WTC11 (cell line): Measurements from ENCODE around the gene RNF183. TPM values are rescaled to one million over a fixed set of nuclear protein-coding genes. Genes with fewer than 3 reads are reported as not detected.

Source experiments
- ATAC-seq: fragments of 200-7000 bp; cut with Tn5 transposase; 2 replicates; pipeline ENCODE4 v1.10.0; 2021; ENCODE audit warnings: mild to moderate bottlenecking, moderate library complexity
- Bru-seq: library from RNA; stranded (reverse); fragments of 400-500 nt; gene quantifications from one replicate; lab custom pipeline; 2021; lab: Mats Ljungman, UMichigan
- CTCF ChIA-PET: fragments of 300-600 bp; sonication (Branson Sonifier 250); formaldehyde crosslinking; loops from one replicate; lab custom pipeline; 2021; ENCODE audit warnings: antibody characterized with exemption; lab: Charles Lee
- POLR2A ChIA-PET: fragments of 350-600 bp; sonication (Branson Sonifier 250); formaldehyde crosslinking; loops from one replicate; lab custom pipeline; 2021; ENCODE audit warnings: antibody characterized with exemption; lab: Charles Lee
- DNase-seq: peaks from one replicate; pipeline ENCODE4 v3.0.0; 2021; ENCODE audit warnings: low spot score
- H3K27ac Mint-ChIP-seq: 2 replicates; pipeline ENCODE4 v1.8.0; 2021; ENCODE audit warnings: mixed read lengths
- H3K27me3 Mint-ChIP-seq: 2 replicates; pipeline ENCODE4 v1.8.0; 2021; ENCODE audit warnings: low read depth, mild to moderate bottlenecking, moderate library complexity, mixed read lengths
- H3K36me3 Mint-ChIP-seq: 2 replicates; pipeline ENCODE4 v1.8.0; 2021; ENCODE audit warnings: mixed read lengths
- H3K4me1 Mint-ChIP-seq: 2 replicates; pipeline ENCODE4 v1.8.0; 2022; ENCODE audit warnings: mixed read lengths
- H3K4me3 Mint-ChIP-seq: 2 replicates; pipeline ENCODE4 v1.8.0; 2021; ENCODE audit warnings: mild to moderate bottlenecking, moderate library complexity, mixed read lengths
- H3K9me3 Mint-ChIP-seq: 2 replicates; pipeline ENCODE4 v1.8.0; 2021; ENCODE audit warnings: mixed read lengths
- CREB1 ChIP-seq: sonication (generic); formaldehyde crosslinking; IDR thresholded peaks from 2 replicates; pipeline ENCODE4 v1.8.0; 2023; ENCODE audit warnings: mild to moderate bottlenecking, missing genetic modification reagents
- ESRRA ChIP-seq: sonication (generic); formaldehyde crosslinking; IDR thresholded peaks from 2 replicates; pipeline ENCODE4 v1.8.1; 2022; ENCODE audit warnings: mild to moderate bottlenecking, missing genetic modification reagents, borderline replicate concordance
- GABPB1 ChIP-seq: sonication (generic); formaldehyde crosslinking; IDR thresholded peaks from 2 replicates; pipeline ENCODE4 v1.8.1; 2023; ENCODE audit warnings: mild to moderate bottlenecking, missing genetic modification reagents
- GRHL2 ChIP-seq: fragments of 250-450 bp; sonication (Bioruptor Pico); IDR thresholded peaks from 2 replicates; pipeline ENCODE4 v1.8.0; 2022; ENCODE audit warnings: mild to moderate bottlenecking, moderate library complexity; ENCODE audit not compliant: insufficient replicate concordance, severe bottlenecking
- IRF2 ChIP-seq: sonication (generic); formaldehyde crosslinking; IDR thresholded peaks from 2 replicates; pipeline ENCODE4 v1.8.0; 2022; ENCODE audit warnings: low read depth, missing genetic modification reagents, borderline replicate concordance
- JAZF1 ChIP-seq: fragments of 250-450 bp; sonication (Bioruptor Pico); IDR thresholded peaks from 2 replicates; pipeline ENCODE4 v1.9.0; 2021; ENCODE audit warnings: moderate library complexity, mild to moderate bottlenecking, inconsistent platforms
- NFE2L1 ChIP-seq: sonication (generic); formaldehyde crosslinking; IDR thresholded peaks from 2 replicates; pipeline ENCODE4 v1.8.1; 2023; ENCODE audit warnings: missing genetic modification reagents
- NR1H2 ChIP-seq: sonication (generic); formaldehyde crosslinking; IDR thresholded peaks from 2 replicates; pipeline ENCODE4 v1.9.0; 2021; ENCODE audit warnings: mild to moderate bottlenecking, moderate library complexity, missing genetic modification reagents
- SOX15 ChIP-seq: fragments of 250-450 bp; sonication (Bioruptor Pico); IDR thresholded peaks from 2 replicates; pipeline ENCODE4 v1.9.0; 2021; ENCODE audit warnings: mild to moderate bottlenecking
- TCF7 ChIP-seq: sonication (generic); formaldehyde crosslinking; IDR thresholded peaks from 2 replicates; pipeline ENCODE4 v1.8.0; 2022; ENCODE audit warnings: mild to moderate bottlenecking, low read depth, missing genetic modification reagents, moderate library complexity
- TEAD1 ChIP-seq: sonication (generic); formaldehyde crosslinking; IDR thresholded peaks from 2 replicates; pipeline ENCODE4 v1.8.0; 2022; ENCODE audit warnings: mild to moderate bottlenecking, missing genetic modification reagents
- ZNF219 ChIP-seq: sonication (generic); formaldehyde crosslinking; IDR thresholded peaks from 2 replicates; pipeline ENCODE4 v1.8.0; 2023; ENCODE audit warnings: missing genetic modification reagents, mild to moderate bottlenecking, borderline replicate concordance
- ZNF416 ChIP-seq: fragments of 250-450 bp; sonication (Bioruptor Pico); IDR thresholded peaks from 2 replicates; pipeline ENCODE4 v1.9.0; 2021; ENCODE audit warnings: mild to moderate bottlenecking, inconsistent platforms
- ZNF423 ChIP-seq: fragments of 250-450 bp; sonication (Bioruptor Pico); IDR thresholded peaks from 2 replicates; pipeline ENCODE4 v2.1.2; 2022; ENCODE audit warnings: mild to moderate bottlenecking, moderate library complexity
- long read RNA-seq, 3 experiments: library from RNA in 1 of 3; library from capped mRNA in 1 of 3; library from polyadenylated mRNA in 1 of 3; unstranded in 2 of 3; stranded (forward) in 1 of 3; transcript quantifications; one replicate each; pipeline ENCODE4 v2.0.0, GENCODE V29; 2021
- total RNA-seq: library from RNA; stranded (reverse); gene quantifications from 3 replicates; pipeline ENCODE4 v1.2.3, GENCODE V29; 2021
- TF ChIP-seq, protein P1 (sequence below): sonication (generic); formaldehyde crosslinking; IDR thresholded peaks from 2 replicates; pipeline ENCODE4 v1.8.1; 2023; ENCODE audit warnings: mild to moderate bottlenecking, missing genetic modification reagents, moderate library complexity
- TF ChIP-seq, protein P2 (sequence below): fragments of 200-600 bp; IDR thresholded peaks from 2 replicates; pipeline ENCODE4 v1.8.0; 2022; ENCODE audit warnings: antibody characterized with exemption
- TF ChIP-seq, protein P3 (sequence below): sonication (generic); formaldehyde crosslinking; IDR thresholded peaks from 2 replicates; pipeline ENCODE4 v1.8.1; 2022; ENCODE audit warnings: mild to moderate bottlenecking, moderate library complexity, missing genetic modification reagents
- TF ChIP-seq, protein P4 (sequence below): sonication (generic); formaldehyde crosslinking; IDR thresholded peaks from 2 replicates; pipeline ENCODE4 v1.8.0; 2023; ENCODE audit warnings: missing genetic modification reagents
- TF ChIP-seq, protein P5 (sequence below): sonication (generic); formaldehyde crosslinking; IDR thresholded peaks from 2 replicates; pipeline ENCODE4 v1.8.1; 2023; ENCODE audit warnings: mild to moderate bottlenecking, missing genetic modification reagents, moderate library complexity
- TF ChIP-seq, protein P6 (sequence below): sonication (generic); formaldehyde crosslinking; IDR thresholded peaks from 2 replicates; pipeline ENCODE4 v1.8.1; 2022; ENCODE audit warnings: missing genetic modification reagents, borderline replicate concordance
- TF ChIP-seq, protein P7 (sequence below): sonication (generic); formaldehyde crosslinking; conservative IDR thresholded peaks from 2 replicates; pipeline ENCODE4 v1.8.1; 2022; ENCODE audit warnings: mild to moderate bottlenecking, missing genetic modification reagents

The RNF183 gene, protein sequence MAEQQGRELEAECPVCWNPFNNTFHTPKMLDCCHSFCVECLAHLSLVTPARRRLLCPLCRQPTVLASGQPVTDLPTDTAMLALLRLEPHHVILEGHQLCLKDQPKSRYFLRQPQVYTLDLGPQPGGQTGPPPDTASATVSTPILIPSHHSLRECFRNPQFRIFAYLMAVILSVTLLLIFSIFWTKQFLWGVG
- total RNA-seq (0.17 to 0.25 TPM (median 0.25 TPM) in 3 replicates), Bru-seq, nascent RNA (percentile 6 among the genes with signal in this experiment)
- long read RNA-seq, experiment 1, partial matches to known transcripts: 0 of 2 reads
- long read RNA-seq, experiment 1, other reads (novel, unspliced or antisense): 2 of 2 reads
- long read RNA-seq, experiment 2, partial matches to known transcripts: 0 of 3 reads
- long read RNA-seq, experiment 2, other reads (novel, unspliced or antisense): 2 of 3 reads
- long read RNA-seq, experiment 3: 0 reads

DNA sequence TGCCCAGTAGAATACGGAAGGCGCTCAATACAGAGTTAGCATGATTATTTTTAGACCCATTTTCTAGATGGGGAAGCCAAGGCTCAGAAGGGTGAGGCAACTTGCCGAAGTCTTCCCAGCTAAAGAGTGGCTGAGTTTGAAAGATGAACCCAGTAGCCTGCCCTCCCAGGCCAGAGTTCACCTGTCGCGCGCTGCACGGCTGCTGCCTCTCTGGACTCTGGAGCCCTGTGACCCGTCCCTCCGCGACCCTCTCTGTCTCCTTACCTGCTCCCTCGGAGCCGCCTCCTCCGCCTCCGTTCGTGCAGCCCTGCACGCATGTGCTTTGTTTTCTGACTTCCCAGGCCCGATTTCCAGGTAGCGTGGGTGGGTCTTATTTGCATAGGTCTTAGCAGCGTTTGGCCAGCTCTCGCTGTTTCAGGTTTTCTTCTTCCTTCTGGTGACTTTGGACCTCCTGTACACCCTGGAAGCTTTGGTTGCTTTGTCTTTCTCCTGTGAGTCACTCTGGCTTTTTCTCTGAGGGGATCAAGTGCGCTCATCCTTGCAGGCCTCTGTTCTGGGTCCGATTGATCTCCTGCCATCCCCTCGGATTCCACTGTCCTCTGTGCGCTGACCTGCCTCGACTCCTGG is at the start of gene RNF183:
Gene RNF183 (minus strand): TSS at position 585 of the 627 bp plus-strand sequence. CDS start 5,192 bp downstream, outside the sequence.
- H3K36me3 Mint-ChIP-seq: no peaks in the 10 kb centered on the region
- no peak within 1 kb of the TSS for H3K4me3 Mint-ChIP-seq
- H3K27me3 Mint-ChIP-seq: no peaks in the 10 kb centered on the region
- H3K9me3 Mint-ChIP-seq: no peaks in the 10 kb centered on the region
- ChIA-PET CTCF (no interaction called here), POLR2A (no interaction called here)
- no peak within 1 kb of the TSS for H3K27ac Mint-ChIP-seq
- TF ChIP-seq NFE2L1 (CRISPR knock-in tag) (no peak), NR1H2 (CRISPR knock-in tag) (no peak), ZNF219 (CRISPR knock-in tag) (no peak), GRHL2 (CRISPR knock-in tag) (no peak), TCF7 (CRISPR knock-in tag) (no peak), JAZF1 (CRISPR knock-in tag) (no peak), IRF2 (CRISPR knock-in tag) (no peak), ESRRA (CRISPR knock-in tag) (no peak), ZNF416 (CRISPR knock-in tag) (no peak)
- ATAC-seq: peak; percentile 42
- no peak for DNase-seq
- H3K4me1 Mint-ChIP-seq: peaks cover 9% of the 10 kb centered on the region; the same call in 1 of the 2 replicates

DNA sequence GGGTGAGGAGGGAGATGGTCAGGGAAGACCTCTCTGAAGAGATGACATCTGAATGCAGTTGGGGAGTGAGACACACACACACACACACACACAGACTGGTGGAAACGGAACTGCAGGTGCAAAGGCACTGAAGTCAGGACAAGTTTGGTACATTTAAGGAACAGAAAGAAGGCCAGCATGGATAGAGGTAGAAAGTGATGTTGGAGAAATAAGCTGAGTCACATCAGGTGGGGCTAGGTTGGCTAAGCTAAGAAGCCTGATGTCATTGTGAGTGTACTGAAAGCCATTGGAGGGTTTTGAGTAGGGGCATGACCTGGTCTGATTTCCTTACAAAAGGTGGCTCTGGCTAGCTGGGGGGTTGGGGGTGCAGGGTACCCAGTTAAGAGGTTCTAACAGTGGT is 49.2 kb upstream of the RNF183 start:
- TF ChIP-seq NFE2L1 (CRISPR knock-in tag) (no peak), ZNF423 (no peak), CREB1 (no peak), TEAD1 (no peak), GABPB1 (no peak), SOX15 (no peak)
- TF ChIP-seq, protein P1, sequence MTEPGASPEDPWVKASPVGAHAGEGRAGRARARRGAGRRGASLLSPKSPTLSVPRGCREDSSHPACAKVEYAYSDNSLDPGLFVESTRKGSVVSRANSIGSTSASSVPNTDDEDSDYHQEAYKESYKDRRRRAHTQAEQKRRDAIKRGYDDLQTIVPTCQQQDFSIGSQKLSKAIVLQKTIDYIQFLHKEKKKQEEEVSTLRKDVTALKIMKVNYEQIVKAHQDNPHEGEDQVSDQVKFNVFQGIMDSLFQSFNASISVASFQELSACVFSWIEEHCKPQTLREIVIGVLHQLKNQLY: no peak
- TF ChIP-seq, protein P2, sequence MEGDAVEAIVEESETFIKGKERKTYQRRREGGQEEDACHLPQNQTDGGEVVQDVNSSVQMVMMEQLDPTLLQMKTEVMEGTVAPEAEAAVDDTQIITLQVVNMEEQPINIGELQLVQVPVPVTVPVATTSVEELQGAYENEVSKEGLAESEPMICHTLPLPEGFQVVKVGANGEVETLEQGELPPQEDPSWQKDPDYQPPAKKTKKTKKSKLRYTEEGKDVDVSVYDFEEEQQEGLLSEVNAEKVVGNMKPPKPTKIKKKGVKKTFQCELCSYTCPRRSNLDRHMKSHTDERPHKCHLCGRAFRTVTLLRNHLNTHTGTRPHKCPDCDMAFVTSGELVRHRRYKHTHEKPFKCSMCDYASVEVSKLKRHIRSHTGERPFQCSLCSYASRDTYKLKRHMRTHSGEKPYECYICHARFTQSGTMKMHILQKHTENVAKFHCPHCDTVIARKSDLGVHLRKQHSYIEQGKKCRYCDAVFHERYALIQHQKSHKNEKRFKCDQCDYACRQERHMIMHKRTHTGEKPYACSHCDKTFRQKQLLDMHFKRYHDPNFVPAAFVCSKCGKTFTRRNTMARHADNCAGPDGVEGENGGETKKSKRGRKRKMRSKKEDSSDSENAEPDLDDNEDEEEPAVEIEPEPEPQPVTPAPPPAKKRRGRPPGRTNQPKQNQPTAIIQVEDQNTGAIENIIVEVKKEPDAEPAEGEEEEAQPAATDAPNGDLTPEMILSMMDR: no peak
- H3K27me3 Mint-ChIP-seq: peaks cover 23% of the 10 kb centered on the region
- no peaks in the 10 kb centered on the region for H3K9me3 Mint-ChIP-seq
- ATAC-seq (no peak), DNase-seq (no peak)
- no peaks in the 10 kb centered on the region for H3K36me3 Mint-ChIP-seq
- peaks cover 19% of the 10 kb centered on the region for H3K4me1 Mint-ChIP-seq
- ChIA-PET POLR2A (no interaction called here), CTCF (no interaction called here)
- no peak overlapping the region for H3K27ac Mint-ChIP-seq
- no peak overlapping the region for H3K4me3 Mint-ChIP-seq

DNA sequence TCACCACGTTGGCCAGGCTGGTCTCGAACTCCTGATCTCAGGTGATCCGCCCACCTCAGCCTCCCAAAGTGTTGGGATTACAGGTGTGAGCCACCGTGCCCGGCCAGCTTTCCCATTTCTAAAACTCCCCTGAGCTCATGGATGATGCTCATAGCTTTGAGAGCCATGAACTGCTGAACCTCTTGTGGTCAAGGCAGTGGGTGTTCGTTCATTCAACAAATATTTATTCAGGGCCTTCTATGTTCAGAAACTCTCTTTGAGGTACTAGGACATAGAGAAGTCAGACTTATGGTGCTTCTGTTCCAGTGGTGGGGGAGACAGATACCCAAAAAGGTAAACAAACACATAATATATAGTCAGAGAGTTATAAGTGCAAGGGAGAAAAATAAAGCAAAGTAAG is 48.8 kb upstream of the RNF183 start:
- no peaks in the 10 kb centered on the region for H3K36me3 Mint-ChIP-seq
- H3K4me3 Mint-ChIP-seq: no peak overlapping the region
- TF ChIP-seq ESRRA (CRISPR knock-in tag): no peak
- TF ChIP-seq, protein P3, sequence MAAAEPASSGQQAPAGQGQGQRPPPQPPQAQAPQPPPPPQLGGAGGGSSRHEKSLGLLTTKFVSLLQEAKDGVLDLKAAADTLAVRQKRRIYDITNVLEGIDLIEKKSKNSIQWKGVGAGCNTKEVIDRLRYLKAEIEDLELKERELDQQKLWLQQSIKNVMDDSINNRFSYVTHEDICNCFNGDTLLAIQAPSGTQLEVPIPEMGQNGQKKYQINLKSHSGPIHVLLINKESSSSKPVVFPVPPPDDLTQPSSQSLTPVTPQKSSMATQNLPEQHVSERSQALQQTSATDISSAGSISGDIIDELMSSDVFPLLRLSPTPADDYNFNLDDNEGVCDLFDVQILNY (CRISPR knock-in tag): no peak
- no peak for TF ChIP-seq GABPB1
- TF ChIP-seq, protein P4, sequence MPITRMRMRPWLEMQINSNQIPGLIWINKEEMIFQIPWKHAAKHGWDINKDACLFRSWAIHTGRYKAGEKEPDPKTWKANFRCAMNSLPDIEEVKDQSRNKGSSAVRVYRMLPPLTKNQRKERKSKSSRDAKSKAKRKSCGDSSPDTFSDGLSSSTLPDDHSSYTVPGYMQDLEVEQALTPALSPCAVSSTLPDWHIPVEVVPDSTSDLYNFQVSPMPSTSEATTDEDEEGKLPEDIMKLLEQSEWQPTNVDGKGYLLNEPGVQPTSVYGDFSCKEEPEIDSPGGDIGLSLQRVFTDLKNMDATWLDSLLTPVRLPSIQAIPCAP (CRISPR knock-in tag): no peak
- TF ChIP-seq, protein P5, sequence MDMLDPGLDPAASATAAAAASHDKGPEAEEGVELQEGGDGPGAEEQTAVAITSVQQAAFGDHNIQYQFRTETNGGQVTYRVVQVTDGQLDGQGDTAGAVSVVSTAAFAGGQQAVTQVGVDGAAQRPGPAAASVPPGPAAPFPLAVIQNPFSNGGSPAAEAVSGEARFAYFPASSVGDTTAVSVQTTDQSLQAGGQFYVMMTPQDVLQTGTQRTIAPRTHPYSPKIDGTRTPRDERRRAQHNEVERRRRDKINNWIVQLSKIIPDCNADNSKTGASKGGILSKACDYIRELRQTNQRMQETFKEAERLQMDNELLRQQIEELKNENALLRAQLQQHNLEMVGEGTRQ (CRISPR knock-in tag): no peak
- TF ChIP-seq, protein P6, sequence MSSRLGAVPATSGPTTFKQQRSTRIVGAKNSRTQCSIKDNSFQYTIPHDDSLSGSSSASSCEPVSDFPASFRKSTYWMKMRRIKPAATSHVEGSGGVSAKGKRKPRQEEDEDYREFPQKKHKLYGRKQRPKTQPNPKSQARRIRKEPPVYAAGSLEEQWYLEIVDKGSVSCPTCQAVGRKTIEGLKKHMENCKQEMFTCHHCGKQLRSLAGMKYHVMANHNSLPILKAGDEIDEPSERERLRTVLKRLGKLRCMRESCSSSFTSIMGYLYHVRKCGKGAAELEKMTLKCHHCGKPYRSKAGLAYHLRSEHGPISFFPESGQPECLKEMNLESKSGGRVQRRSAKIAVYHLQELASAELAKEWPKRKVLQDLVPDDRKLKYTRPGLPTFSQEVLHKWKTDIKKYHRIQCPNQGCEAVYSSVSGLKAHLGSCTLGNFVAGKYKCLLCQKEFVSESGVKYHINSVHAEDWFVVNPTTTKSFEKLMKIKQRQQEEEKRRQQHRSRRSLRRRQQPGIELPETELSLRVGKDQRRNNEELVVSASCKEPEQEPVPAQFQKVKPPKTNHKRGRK (CRISPR knock-in tag): no peak
- TF ChIP-seq, protein P7, sequence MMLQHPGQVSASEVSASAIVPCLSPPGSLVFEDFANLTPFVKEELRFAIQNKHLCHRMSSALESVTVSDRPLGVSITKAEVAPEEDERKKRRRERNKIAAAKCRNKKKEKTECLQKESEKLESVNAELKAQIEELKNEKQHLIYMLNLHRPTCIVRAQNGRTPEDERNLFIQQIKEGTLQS (CRISPR knock-in tag): no peak
- CTCF ChIA-PET: no interaction called here
- peaks cover 19% of the 10 kb centered on the region for H3K4me1 Mint-ChIP-seq
- H3K27me3 Mint-ChIP-seq: peaks cover 27% of the 10 kb centered on the region
- no peak for ATAC-seq
- DNase-seq: no peak
- H3K27ac Mint-ChIP-seq: no peak overlapping the region
- POLR2A ChIA-PET: no interaction called here
- no peaks in the 10 kb centered on the region for H3K9me3 Mint-ChIP-seq
